MM.1S (cell line): ENCODE measurements around the gene TMEM121.

Source experiments
- CTCF ChIP-seq: fragments of 300-600 bp; sonication (generic); IDR thresholded peaks from 2 replicates; pipeline ENCODE4 v1.5.1; 2016; ENCODE audit warnings: antibody characterized with exemption, low read length, mixed read lengths
- EZH2 ChIP-seq: fragments of 300-600 bp; sonication (generic); optimal IDR thresholded peaks from 2 replicates; pipeline ENCODE3; 2017; ENCODE audit warnings: low read depth, mild to moderate bottlenecking, antibody characterized with exemption, low read length, mixed read lengths
- EZH2phosphoT487 ChIP-seq: fragments of 300-600 bp; sonication (generic); IDR thresholded peaks from 2 replicates; pipeline ENCODE4 v1.6.1; 2018; ENCODE audit warnings: antibody characterized with exemption, low read length

DNA sequence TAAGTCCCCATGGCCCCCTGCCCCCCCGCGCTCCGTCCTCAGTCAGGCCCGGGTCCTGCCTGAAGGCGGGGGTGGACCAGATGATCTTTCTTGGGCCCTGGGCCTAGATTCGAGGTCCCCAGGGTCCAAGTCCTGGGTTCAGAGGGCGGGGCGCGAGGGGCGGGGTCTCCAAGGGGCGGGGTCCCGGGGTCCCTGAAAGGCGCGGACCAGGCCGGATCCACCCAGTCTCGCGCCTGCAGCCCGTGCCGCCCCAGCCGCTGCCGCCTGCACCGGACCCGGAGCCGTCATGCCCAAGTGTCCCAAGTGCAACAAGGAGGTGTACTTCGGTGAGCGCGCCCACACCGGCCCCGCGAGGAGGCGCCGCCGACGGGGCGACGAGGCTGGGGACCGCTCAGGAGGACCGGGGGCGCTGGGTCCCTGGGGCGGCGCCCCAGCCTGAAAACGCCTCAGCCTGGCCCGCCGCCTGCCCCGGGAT lies 39.4 kb upstream of the TMEM121 start:
- no peak for TF ChIP-seq CTCF
- no peak for TF ChIP-seq EZH2
- no peak for TF ChIP-seq EZH2phosphoT487
